ENCODE results near the gene ATP13A3.

DNA sequence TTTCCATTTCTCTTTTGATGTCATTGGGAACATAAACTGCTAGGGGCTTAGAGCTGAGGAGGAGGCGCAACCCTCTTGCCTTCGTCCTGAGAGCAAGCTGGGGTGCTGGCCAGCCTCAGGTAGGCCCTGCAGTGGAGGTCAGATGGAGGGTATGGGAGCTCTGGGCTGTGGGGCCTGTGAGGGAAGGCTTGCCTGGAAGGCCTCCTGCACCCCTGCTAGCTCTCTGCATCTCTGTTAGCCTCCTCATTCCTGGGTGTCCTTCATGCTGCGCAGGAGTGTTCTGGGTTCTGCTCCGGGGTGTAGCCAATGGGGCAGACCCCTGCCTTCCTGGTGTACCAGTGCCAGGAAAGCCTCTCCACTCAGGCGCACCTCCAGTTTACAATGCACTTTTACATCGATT, 99.5 kb downstream of the ATP13A3 start:
- TF ChIP-seq, protein P1, sequence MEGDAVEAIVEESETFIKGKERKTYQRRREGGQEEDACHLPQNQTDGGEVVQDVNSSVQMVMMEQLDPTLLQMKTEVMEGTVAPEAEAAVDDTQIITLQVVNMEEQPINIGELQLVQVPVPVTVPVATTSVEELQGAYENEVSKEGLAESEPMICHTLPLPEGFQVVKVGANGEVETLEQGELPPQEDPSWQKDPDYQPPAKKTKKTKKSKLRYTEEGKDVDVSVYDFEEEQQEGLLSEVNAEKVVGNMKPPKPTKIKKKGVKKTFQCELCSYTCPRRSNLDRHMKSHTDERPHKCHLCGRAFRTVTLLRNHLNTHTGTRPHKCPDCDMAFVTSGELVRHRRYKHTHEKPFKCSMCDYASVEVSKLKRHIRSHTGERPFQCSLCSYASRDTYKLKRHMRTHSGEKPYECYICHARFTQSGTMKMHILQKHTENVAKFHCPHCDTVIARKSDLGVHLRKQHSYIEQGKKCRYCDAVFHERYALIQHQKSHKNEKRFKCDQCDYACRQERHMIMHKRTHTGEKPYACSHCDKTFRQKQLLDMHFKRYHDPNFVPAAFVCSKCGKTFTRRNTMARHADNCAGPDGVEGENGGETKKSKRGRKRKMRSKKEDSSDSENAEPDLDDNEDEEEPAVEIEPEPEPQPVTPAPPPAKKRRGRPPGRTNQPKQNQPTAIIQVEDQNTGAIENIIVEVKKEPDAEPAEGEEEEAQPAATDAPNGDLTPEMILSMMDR (IDR thresholded peaks at IDR 0.05; ENCODE audit: low read depth, low read length, missing input control), result no peak
- no peak for TF ChIP-seq YY1 (IDR thresholded peaks at IDR 0.05)
- TF ChIP-seq SP1 (IDR thresholded peaks at IDR 0.05), result no peak
- no peak for TF ChIP-seq NR2F2 (IDR thresholded peaks at IDR 0.05)
- no peak for TF ChIP-seq TAF1 (conservative IDR thresholded peaks at IDR 0.05)
- TF ChIP-seq, protein P2, sequence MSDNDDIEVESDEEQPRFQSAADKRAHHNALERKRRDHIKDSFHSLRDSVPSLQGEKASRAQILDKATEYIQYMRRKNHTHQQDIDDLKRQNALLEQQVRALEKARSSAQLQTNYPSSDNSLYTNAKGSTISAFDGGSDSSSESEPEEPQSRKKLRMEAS (IDR thresholded peaks at IDR 0.05), result no peak
- no peak for TF ChIP-seq JUND (IDR thresholded peaks at IDR 0.05)
- TF ChIP-seq, protein P3, sequence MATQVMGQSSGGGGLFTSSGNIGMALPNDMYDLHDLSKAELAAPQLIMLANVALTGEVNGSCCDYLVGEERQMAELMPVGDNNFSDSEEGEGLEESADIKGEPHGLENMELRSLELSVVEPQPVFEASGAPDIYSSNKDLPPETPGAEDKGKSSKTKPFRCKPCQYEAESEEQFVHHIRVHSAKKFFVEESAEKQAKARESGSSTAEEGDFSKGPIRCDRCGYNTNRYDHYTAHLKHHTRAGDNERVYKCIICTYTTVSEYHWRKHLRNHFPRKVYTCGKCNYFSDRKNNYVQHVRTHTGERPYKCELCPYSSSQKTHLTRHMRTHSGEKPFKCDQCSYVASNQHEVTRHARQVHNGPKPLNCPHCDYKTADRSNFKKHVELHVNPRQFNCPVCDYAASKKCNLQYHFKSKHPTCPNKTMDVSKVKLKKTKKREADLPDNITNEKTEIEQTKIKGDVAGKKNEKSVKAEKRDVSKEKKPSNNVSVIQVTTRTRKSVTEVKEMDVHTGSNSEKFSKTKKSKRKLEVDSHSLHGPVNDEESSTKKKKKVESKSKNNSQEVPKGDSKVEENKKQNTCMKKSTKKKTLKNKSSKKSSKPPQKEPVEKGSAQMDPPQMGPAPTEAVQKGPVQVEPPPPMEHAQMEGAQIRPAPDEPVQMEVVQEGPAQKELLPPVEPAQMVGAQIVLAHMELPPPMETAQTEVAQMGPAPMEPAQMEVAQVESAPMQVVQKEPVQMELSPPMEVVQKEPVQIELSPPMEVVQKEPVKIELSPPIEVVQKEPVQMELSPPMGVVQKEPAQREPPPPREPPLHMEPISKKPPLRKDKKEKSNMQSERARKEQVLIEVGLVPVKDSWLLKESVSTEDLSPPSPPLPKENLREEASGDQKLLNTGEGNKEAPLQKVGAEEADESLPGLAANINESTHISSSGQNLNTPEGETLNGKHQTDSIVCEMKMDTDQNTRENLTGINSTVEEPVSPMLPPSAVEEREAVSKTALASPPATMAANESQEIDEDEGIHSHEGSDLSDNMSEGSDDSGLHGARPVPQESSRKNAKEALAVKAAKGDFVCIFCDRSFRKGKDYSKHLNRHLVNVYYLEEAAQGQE (IDR thresholded peaks at IDR 0.05), result no peak
- no peak for TF ChIP-seq EGR1 (IDR thresholded peaks at IDR 0.05; ENCODE audit: low read depth in 2 of 2)
- TF ChIP-seq RAD21 (IDR thresholded peaks at IDR 0.05), result no peak
